GM18526 (cell line): ENCODE results near the gene SGMS1.

Experiments
- POLR2A ChIP-seq: IDR thresholded peaks from 3 replicates; pipeline ENCODE4 v1.6.1; 2011; ENCODE audit not compliant: insufficient read length; ENCODE audit errors: extremely low read depth

SGMS1 gene

DNA sequence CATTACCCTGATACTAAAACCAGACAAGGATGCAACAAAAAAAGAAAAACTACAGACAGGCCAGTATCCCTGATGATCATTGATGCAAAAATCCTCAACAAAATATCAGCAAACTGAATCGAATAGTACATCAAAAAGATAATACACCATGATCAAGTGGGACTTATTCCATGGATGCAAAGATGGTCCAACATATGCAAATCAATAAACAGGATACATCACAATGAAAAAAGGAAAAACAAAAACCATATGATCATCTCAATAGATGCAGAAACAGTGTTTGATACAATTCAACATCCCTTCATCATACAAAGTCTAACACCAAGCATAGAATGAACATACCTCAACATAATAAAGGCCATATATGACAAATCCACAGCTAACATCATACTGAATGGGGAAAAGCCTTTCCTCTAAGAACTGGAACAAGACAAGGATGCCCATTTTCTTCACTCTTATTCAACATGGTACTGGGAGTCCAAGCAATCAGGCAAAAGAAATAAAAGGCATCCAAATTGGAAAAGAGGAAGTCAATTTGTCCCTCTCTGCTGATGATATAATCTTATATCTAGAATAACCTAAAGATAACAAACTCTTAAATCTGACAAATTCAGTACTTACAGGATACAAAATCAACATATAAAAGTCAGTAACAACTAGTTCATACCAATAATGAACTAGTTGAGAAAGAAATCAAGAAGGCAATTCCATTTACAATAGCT lies 323.6 kb downstream of the SGMS1 start:
- no peak for TF ChIP-seq POLR2A

DNA sequence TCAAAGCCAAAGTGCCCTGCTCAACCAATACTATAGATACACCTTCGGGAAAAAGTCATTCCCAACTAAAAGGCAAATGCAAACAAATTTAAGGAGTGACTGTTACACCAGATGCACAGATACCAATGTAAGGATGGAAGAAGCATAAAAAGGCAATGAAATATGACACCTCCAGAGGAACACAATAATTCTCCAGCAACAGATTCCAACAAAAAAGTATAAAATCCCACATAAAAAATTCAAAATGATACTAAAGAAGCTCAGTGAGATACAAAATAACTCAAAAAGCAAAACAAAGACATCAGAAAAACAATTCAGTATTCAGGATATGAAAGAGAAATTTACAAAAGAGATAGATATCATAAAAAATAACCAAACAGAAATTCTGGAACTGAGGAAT lies 328.4 kb downstream of the SGMS1 start:
- no peak for TF ChIP-seq POLR2A

DNA sequence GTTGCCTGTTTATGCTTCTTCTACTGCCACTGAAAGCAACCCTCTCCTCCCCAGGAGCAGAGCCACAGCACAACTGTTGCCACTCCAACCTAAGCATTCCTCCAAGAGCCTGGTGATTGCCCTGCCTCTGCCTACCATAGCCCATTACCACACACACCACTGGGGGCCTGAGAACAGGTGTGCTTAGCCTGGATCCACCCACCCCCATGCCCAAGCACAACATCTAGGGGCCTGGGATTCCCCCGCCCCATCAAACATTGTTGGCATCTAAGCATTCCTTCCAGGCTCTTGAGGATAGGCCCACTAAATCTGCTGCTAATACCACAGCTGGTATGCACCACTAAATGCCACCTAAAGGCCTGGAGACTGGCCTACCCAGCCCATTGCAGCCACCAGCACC lies 329.2 kb downstream of the SGMS1 start:
- TF ChIP-seq POLR2A: no peak

- TF ChIP-seq POLR2A: no peak
Measured at GRCh38 chr10:50293513-50294313, 330.0 kb downstream of the SGMS1 start.

DNA sequence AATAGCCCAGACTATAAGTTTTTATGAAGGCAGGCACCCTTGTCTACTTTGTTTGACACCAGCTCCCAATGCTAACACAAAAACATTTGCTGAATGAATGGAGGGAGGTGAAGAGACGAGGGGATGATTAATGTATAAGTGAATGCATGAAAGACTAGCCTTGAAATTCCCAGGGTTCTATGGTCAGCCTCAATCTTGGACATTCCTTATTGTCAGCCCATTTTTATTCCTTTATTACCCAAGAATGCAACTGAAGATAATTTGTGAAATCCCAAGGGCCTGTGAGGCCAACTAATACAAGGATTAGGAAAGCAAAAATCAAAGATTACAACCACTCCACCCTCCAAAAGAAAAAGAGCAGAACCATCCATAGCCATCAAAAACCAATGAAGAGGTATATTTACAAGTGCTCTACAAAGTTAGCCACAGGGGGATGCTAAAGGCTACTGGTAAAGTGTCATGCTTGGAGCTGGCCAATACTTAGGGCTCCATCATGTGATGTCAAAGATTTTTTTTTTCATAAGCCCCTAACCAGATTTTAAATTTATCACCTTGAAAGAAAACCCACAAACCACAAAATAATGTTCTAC lies 332.4 kb downstream of the SGMS1 start:
- no peak for TF ChIP-seq POLR2A

DNA sequence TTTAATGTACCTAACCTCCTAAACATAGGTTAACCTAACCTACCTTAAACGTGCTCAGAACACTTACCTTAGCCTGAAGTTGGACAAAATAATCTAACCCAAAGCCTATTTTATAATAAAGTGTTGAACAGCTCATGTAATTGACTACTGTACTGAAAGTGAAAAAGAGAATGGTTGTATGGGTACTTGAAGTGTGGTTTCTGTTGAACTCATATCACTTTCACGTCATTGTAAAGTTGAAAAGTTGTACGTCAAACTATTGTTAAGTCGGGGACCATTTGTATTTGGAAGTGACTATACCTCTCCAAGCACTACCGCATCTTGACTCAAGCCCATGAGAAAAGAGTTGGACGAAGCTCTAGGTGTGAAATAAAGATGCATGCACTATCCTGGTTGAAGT lies 334.6 kb downstream of the SGMS1 start:
- no peak for TF ChIP-seq POLR2A

GRCh38 chr10:50286996-50287803 lies 336.6 kb downstream of the SGMS1 start:
- TF ChIP-seq POLR2A: no peak

GRCh38 chr10:50286517-50286916 lies 337.2 kb downstream of the SGMS1 start:
- no peak for TF ChIP-seq POLR2A

- no peak for TF ChIP-seq POLR2A
Measured at GRCh38 chr10:50281967-50282522, 341.7 kb downstream of the SGMS1 start.

DNA sequence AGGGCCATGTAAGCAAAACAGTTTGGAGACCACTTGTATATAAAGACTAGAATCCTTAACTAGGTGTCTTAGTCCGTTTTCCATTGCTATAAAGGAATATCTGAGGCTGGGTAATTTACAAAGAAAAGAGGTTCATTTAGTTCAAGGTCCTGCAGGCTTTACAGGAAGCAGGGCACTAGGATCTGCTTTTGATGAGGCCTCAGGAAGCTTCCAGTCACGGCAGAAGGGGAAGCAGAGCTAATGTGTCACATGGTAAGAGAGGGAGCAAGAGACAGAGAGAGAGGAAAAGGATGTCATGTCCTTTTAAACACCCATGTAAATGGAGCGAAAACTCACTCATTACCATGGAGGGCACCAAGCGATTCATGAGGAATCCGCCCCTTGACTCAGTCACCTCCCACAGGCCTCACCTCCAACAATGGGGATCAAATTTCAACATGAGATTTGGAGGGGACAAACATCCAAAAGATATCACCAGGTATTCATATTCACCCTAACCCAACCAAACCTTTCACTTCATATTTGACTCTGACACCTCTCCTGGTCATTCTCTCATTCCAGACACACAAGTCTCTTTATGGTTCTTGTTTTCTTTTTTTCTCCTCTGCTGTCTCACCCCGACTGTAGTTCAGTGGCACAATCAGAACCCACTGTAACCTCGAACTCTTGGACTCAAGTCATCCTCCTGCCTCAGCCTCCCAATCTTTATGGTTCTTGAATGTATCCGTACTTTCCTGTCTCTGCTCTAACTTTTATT lies 342.4 kb downstream of the SGMS1 start:
- TF ChIP-seq POLR2A: no peak

GRCh38 chr10:50280049-50280841 lies 343.5 kb downstream of the SGMS1 start:
- TF ChIP-seq POLR2A: no peak

DNA sequence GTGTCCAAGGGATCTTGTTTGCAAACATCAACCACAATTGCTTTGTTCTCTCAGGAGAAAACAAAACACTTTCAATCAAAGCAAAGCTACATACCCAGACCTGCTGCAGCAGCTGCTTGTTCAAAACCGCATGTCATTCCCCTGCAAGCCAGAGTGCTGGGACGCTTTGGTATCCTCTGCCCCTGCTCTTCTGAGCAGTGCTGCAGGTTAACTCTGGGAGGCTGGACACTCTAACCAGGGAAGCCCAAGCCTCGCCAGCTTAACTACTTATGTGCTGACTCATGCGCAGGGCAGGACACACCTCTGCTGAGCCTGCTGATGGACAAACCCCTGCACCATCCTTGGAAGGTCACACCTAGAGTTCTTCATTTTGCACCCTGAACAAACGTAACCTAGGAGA lies 344.3 kb downstream of the SGMS1 start:
- TF ChIP-seq POLR2A: no peak

- TF ChIP-seq POLR2A: no peak
Measured at GRCh38 chr10:50275650-50276235, 348.0 kb downstream of the SGMS1 start.
